ENCODE data around the gene USP25. TPM values are rescaled to one million over a fixed set of nuclear protein-coding genes. Genes with fewer than 3 reads are reported as not detected.

The USP25 gene
- total RNA-seq, 1 donor from 2014 or later: 45.2 TPM

GRCh38 chr21:15775291-15775690 is 45.5 kb downstream of the USP25 start:
- no peak for TF ChIP-seq CTCF (IDR thresholded peaks at IDR 0.05)
- no peak for DNase-seq (ENCODE audit: extremely low spot score, unreplicated experiment)
- Mint-ChIP-seq H3K27me3 (ENCODE audit: unreplicated experiment) (no peaks in the 10 kb centered on the region), H3K9me3 (ENCODE audit: unreplicated experiment) (no peaks in the 10 kb centered on the region), H3K4me1 (ENCODE audit: unreplicated experiment) (peaks cover 58% of the 10 kb centered on the region), H3K4me3 (ENCODE audit: unreplicated experiment) (no peak overlapping the region), H3K27ac (ENCODE audit: unreplicated experiment) (no peak overlapping the region), H3K36me3 (ENCODE audit: unreplicated experiment) (peaks cover 7% of the 10 kb centered on the region)

GRCh38 chr21:15775981-15776380 is 46.2 kb downstream of the USP25 start:
- no peak for DNase-seq (ENCODE audit: extremely low spot score, unreplicated experiment)
- Mint-ChIP-seq H3K36me3 (ENCODE audit: unreplicated experiment) (peaks cover 14% of the 10 kb centered on the region), H3K4me1 (ENCODE audit: unreplicated experiment) (peaks cover 54% of the 10 kb centered on the region), H3K27me3 (ENCODE audit: unreplicated experiment) (no peaks in the 10 kb centered on the region), H3K4me3 (ENCODE audit: unreplicated experiment) (no peak overlapping the region), H3K27ac (ENCODE audit: unreplicated experiment) (peak overlapping the region; percentile 48), H3K9me3 (ENCODE audit: unreplicated experiment) (no peaks in the 10 kb centered on the region)
- no peak for TF ChIP-seq CTCF (IDR thresholded peaks at IDR 0.05)

- no peak overlapping the region for H3K4me3 Mint-ChIP-seq (ENCODE audit: unreplicated experiment)
- no peak for TF ChIP-seq CTCF (IDR thresholded peaks at IDR 0.05)
- H3K27ac Mint-ChIP-seq (ENCODE audit: unreplicated experiment): no peak overlapping the region
- no peak for DNase-seq (ENCODE audit: extremely low spot score, unreplicated experiment)
- no peaks in the 10 kb centered on the region for H3K9me3 Mint-ChIP-seq (ENCODE audit: unreplicated experiment)
- no peaks in the 10 kb centered on the region for H3K27me3 Mint-ChIP-seq (ENCODE audit: unreplicated experiment)
- peaks cover 52% of the 10 kb centered on the region for H3K4me1 Mint-ChIP-seq (ENCODE audit: unreplicated experiment)
- peaks cover 20% of the 10 kb centered on the region for H3K36me3 Mint-ChIP-seq (ENCODE audit: unreplicated experiment)
Measured at GRCh38 chr21:15776818-15777217, 47.0 kb downstream of the USP25 start.

- DNase-seq (ENCODE audit: extremely low spot score, unreplicated experiment): no peak
- peaks cover 35% of the 10 kb centered on the region for H3K36me3 Mint-ChIP-seq (ENCODE audit: unreplicated experiment)
- H3K27me3 Mint-ChIP-seq (ENCODE audit: unreplicated experiment): no peaks in the 10 kb centered on the region
- H3K27ac Mint-ChIP-seq (ENCODE audit: unreplicated experiment): no peak overlapping the region
- TF ChIP-seq CTCF (IDR thresholded peaks at IDR 0.05): no peak
- H3K4me3 Mint-ChIP-seq (ENCODE audit: unreplicated experiment): no peak overlapping the region
- H3K9me3 Mint-ChIP-seq (ENCODE audit: unreplicated experiment): peaks cover 8% of the 10 kb centered on the region
- peaks cover 16% of the 10 kb centered on the region for H3K4me1 Mint-ChIP-seq (ENCODE audit: unreplicated experiment)
Measured at GRCh38 chr21:15781986-15782385, 52.2 kb downstream of the USP25 start.

GRCh38 chr21:15788847-15789523 is 59.2 kb downstream of the USP25 start:
- H3K4me1 Mint-ChIP-seq (ENCODE audit: unreplicated experiment): peaks cover 33% of the 10 kb centered on the region
- no peak for TF ChIP-seq CTCF (IDR thresholded peaks at IDR 0.05)
- no peaks in the 10 kb centered on the region for H3K27me3 Mint-ChIP-seq (ENCODE audit: unreplicated experiment)
- no peaks in the 10 kb centered on the region for H3K9me3 Mint-ChIP-seq (ENCODE audit: unreplicated experiment)
- peaks cover 10% of the 10 kb centered on the region for H3K36me3 Mint-ChIP-seq (ENCODE audit: unreplicated experiment)
- peak overlapping the region; percentile 36 for H3K4me3 Mint-ChIP-seq (ENCODE audit: unreplicated experiment)
- peak overlapping the region; percentile 72 for H3K27ac Mint-ChIP-seq (ENCODE audit: unreplicated experiment)
- no peak for DNase-seq (ENCODE audit: extremely low spot score, unreplicated experiment)
